CD4-positive, alpha-beta T cell treated with Interleukin-15 for 4 hours (primary cell): ENCODE results near the gene KCNN4.
A peak's percentile ranks its signal among the peaks of the same experiment; 100 is the strongest.
"Not testable (repeated sequence)": the region's sequence is repeated elsewhere in the genome, so short reads cannot be mapped to it uniquely, and the experiment has no call there.

Experiments used
- DNase-seq: peaks from one replicate; pipeline ENCODE4 v3.0.0-alpha.2; 2020; ENCODE audit warnings: low spot score

Gene KCNN4

DNA sequence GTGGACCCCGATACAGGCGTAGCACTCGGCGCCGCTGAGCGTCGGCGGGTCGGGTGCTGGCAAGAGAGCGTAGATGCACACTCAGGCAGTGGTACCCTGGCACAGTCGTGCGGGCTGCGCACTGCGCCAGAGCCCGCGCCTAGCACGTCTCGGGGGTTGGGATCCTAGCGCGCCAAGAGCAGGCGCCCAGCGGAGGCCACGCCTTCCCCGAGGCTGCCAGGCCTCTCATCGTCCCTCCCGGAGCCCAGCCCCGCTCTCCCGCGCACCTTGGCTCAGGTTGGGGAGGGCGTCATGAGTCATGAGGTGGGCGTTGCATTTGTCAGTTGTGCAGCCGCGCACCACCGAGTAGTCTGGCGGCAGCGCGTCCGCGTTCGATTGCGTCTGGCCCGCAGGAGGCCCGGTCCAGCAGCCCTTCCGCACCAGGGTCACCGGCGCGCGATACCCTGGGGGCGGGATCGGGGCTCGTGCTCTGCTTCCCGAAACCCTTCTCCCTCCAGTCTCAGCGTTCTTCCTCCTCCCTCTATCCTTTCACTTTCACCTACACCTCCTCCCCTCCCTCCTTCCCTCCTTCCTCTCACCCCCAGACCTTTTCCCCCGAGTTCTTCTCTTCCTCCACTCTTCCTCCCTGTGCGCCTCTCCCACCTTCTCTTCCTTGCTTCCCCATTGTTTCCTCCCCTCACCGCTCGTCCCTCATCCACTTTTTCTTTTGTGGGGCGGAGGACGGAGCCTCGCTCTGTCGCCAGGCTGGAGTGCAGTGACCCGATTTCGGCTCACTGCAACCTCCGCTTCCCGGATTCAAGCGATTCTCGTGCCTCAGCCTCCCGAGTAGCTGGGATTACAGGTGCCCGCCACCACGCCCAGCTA lies 18.0 kb upstream of the KCNN4 start:
- DNase-seq = peak; percentile 67

DNA sequence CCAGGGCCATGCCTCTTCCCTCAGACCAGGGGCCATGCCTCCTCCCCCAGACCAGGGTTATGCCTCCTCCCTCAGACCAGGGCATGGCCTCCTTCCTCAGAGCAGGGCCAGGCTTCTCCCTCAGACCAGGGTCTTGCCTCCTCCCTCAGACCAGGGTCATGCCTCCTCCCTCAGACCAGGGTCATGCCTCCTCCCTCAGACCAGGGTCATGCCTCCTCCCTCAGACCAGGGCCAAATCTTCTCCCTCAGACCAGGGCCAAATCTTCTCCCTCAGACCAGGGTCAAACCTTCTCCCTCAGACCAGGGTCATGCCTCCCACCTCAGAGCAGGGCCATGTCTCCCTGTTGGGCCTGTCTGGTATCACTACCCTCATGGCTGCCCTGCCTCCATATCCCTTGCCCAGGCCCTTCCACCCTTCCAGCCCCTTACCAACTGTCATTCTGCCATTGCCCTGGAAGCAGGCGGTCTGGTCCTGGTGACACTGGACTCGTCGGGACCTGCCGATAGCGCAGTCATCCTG lies 17.3 kb upstream of the KCNN4 start:
- DNase-seq = no peak

DNA sequence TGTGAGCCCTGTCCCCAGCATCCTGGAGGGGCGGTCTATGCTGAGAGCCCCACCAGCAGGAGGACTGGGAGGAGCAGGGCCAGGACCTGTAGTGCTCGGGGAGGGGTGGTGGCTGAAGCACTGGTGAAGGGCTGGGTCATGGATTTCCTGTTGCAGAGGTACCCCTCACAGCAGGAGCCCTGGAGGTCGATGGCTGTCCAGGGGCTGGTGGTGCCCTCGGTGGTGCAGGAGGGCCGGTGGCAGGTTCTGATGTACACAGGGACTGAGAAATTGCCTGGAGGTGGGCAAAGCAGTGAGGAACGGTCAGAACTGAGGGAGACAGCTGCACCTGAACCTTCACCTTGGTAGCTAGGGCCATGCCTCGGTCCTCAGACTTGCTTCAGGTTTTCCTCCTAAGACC lies 16.8 kb upstream of the KCNN4 start:
- no peak for DNase-seq

DNA sequence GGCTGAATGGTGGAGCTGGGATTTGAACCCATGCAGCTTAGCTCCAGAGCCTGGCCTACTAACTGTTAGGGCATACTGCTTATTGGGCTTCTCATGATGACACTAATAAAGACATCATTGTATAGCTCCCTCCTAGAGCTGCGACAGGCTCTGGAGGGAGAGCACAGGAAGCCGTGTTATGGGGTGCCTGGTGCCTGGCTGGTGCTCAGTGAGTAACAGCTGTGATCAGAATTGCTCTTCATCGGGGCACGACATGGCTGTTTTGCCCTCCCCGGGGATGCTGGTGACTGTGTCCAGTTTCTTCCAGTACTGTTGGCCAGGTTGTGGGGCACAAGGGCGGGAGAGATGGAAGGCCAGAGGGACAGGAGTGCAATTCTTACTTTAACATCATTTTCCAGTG lies 16.3 kb upstream of the KCNN4 start:
- no peak for DNase-seq

DNA sequence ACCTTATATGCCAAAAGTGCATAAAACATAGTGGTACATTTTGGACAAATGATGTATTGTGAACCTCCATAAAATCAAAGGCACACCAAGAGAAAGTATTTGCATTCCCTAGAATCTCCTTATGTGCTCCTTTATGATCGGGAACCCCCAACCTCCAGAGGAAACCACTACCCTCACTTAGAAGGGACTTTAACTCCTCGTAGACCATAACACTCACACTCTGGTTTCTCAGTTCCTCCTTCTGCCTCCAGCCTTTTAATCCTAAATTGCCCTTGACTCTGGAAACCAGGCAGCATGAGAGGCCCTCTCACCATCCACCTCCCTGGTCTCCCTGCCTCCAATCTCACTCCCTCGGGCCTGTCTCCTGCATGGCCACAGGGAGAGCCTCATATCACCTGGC lies 9.8 kb upstream of the KCNN4 start:
- DNase-seq = no peak

DNA sequence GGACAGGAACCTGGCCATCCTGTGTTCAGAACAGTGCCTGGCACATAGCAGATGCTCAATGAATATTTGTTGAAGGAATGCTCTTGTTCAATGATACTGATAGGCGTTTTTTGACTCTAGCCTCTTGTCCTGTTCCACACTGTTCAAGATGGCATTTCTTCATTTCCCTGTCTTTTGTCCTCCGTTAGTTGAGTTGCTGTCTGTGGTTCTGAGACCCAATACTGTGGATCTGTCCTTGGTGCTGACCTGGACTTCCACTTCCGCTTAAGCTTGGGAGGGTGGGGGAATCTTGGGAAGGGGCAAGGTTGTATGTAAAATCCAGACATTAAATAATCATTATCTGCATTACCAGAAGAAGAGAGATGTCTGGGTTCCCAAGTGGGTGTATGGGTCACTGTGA lies 8.3 kb upstream of the KCNN4 start:
- no peak for DNase-seq

DNA sequence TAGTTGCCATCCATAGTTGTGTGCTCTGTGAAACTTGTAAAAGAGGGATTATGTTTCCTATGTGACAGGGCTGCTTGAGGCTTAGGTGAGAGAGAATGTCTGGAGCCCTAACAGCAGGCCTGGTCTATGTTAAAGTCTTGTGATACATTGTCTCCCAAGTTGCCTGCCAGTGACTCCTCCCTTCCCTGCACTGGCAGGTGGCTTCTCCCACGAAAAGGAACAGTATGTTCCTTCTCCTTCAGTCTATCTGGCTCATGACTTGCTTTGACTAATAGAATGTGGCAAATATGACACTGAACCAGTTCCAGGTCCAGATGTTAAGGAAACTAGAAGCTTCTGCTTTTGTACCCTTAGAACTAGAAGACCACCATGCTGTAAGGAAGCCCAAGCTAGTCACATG lies 5.9 kb upstream of the KCNN4 start:
- DNase-seq = no peak

DNA sequence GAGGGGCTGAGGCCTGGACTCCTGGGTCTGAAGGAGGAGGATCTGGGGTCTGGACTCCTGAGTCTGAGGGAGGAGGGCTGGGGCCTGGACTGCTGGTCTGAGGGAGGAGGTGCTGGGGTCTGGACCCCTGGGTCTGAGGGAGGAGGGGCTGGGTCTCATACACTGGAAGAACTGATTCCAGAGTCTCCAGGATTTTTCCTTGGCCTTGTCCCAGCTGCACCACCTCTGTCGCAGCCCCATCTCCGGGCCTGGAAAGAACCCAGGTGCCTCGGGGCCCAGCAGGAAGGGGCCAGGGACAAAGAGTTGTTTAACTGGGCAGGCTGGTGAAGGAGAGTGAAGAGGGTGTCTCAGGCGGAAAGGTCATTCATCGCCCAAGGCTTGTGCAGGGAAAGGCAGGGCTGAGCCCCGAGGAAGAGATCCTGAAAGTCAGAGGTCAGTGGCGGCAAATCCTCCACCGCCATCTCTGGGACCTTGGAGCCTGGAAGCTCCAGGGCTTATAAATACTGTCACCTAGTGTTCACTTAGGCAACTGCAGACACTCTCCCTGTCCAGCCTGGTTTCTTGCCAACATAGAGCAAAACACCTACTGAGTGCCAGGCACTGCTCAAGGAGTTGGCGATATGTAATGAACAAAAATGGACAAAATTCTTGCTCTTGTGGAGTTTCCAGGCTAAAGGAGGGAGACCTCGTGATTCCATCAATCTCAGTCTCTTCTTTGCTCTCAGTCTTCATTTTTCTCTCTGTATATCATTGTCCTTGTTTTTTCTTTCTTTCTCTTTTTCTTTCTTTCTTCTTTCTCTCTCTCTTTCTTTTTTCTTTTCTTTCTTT lies 4.4 kb upstream of the KCNN4 start:
- peak; percentile 72 for DNase-seq

DNA sequence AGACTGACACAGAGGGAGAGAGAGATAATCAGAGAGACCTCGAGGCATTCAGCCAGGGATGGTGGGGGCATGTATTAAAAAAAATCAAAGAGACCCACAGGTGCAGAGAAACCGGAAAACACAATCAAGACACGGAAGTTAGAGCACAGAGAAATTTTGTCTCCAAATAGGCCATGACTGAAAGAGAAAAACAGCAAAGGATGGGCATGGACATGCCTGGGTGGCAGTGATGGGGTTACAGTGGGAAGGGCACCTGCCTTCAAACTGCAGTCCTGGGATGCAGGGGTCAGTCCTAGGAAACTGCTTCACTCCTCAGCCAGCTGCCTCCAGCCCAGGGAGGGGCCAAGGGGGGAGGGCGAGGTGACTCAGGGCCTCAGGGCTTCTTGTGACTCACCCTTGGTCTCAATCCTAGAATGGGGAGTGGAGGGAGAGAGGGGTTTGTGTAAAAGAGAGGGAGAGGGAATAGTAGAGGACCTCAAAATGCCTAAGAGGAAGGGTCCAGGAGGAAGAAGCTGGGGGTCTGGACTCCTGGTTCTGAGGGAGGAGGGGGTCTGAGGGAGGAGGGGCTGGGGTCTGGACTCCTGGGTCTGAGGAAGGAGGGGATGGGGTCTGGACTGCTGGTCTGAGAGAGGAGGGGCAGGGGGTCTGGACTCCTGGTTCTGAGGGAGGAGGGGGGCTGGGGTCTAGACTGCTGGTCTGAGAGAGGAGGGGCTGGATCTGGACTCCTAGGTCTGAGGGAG lies 3.6 kb upstream of the KCNN4 start:
- DNase-seq = peak; percentile 73

DNA sequence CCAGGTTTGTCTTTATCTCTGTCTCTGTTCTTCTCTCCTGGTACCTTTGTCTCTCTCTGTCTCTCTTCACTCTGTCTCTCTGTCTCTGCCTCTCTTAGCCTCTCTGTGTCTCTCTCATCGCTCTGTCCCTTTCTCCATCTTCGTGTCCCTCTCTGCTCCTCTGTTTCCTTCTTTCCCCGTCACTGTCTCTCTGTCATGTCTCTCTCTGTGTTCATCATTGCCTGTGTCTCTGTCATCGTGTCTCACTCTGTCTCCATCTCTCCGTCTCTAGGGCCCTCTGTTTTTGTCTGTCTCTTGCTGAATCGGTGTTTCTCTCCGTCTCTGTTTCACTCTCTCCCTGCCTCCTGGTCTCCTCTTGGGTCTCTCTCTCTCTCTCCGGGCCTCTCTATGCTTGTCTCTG lies 2.9 kb upstream of the KCNN4 start:
- DNase-seq = no peak

DNA sequence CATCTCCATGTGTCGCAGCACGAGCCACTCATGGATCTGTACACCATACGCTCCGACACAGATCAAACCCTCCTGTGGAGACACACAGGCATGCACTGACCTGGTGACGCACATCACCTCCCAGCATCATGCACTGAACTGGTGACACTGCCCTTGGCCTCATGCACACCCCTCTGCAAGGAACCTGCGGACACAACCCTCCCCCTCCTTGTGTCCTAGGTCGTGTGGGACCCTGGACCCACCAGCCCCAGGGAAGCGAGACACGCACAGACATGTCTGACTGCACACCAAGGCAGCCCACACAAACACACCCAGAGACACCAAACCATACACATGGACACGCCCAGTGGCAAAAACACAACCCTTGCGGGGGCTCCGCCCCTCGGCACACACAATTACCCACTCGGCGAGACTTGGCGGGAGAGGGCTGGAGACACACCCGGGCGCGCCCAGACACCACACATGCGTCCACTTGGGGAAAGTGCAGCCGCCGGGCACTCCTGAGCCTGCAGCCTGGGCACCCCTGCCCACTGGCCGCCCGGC lies 2.0 kb upstream of the KCNN4 start:
- no peak for DNase-seq

DNA sequence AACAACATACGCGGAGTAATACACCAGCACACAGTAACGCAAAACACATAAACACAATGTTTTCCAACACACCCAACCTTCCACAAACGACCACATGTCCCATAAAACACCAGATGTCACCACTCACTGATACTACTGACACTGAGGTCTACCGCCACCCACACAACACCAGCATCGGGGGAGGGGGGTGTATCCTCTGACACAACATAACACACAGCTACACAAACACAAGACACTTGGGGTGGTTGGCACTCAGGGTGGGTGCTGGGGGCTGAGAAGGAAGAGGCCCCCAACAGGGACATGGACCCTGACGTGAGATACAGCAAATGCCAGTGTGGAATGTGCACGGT lies 1.5 kb upstream of the KCNN4 start:
- no peak for DNase-seq

DNA sequence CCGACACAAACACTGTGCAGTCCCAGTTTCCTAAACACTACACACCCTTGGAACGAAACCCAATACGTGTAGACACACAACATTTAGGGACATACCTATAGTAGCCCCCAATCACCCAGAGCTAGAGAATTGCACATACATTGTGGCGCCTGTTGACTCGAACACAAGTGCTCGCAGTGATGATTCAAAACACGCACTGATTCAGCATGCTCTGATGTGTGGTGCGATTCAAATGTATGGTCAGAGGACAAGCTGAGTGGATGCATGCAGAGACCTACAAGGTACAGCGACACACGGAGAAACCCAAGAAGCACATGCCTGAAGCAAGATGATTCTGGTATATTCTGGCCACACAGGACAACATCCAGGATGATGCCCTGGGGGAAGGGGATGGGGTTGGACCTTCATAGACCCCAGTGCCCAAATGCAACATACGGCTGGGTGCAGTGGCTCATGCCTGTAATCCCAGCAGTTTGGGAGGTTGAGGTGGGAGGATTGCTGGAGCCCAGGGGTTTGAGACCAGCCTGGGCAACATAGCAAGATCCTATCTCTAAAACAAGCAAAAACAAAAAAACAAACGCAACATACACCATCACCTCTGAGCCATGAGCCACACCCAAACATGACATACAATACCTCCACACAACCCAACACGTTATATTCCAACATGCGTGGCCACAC lies 997 bp upstream of the KCNN4 start:
- DNase-seq = peak; percentile 40

DNA sequence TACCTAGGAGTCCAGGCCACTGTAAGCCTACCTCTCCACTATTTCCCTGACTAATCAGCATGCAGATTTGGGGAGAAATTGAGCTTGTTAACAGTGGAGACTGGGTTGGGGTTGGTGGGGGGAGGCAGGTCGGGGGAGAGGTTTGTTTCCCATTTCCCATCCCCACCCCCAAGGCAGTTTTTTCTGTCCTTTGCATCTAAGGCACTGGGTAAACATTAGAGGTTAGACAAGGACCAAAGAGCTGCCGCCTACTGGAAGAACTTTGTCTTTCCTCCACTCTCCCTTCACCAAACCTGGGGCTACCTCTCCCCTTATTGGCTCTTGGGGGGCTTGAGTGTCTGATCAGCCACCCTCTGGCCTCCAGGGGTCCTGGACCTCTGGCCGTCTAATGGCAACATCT lies 953 bp downstream of the KCNN4 start:
- DNase-seq = no peak

DNA sequence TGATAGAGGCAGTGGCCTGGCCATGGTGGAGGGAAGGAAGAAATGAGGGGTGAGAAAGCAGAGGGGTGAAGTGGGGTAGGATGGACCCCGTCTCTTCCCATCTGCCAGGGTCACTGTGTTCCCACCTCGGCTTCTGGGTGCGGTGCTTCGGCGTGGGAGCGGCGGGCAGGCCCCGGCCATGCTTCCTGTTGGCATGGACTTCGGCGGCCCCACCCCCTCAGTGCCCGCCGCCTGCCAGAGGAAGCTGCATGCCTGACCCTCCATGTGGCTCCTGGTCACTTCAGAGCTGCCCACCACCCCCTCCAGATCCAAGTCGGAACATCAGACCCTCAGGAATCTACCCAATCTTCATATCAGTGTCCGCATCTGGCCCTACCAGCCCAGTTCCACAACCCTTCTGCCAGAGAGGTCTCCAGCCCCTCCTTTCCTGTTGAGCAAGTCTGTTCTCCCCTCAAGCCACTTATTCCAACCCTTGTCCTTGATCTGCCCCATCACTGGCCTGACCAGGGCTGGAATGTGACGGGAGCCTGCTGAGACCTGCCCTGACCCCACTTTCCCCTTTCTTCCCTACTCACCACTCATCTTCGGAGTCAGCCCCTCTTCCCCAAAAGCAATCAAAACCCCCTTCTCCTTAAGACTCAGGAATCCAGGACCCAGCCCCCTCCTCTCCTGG lies 1.5 kb downstream of the KCNN4 start:
- no peak for DNase-seq

DNA sequence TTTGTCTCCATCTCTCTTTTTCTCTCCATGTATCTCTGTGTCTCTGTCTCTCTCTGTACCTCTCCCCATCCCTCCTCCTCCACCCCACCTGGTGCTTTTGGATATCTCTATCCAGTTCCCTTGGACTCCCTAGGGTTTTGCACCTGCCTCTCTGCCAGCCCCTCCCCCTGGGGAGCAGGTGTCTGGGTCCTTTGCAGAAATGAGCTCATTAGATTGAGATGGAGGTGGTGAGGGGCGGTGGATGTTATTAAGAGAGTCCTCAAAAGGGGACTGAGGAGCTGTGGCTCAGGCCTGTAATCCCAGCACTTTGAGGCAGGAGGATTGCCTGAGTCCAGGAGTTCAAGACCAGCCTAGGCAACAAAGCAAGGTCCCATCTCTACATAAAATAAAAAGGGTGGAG lies 2.1 kb downstream of the KCNN4 start:
- DNase-seq = no peak

DNA sequence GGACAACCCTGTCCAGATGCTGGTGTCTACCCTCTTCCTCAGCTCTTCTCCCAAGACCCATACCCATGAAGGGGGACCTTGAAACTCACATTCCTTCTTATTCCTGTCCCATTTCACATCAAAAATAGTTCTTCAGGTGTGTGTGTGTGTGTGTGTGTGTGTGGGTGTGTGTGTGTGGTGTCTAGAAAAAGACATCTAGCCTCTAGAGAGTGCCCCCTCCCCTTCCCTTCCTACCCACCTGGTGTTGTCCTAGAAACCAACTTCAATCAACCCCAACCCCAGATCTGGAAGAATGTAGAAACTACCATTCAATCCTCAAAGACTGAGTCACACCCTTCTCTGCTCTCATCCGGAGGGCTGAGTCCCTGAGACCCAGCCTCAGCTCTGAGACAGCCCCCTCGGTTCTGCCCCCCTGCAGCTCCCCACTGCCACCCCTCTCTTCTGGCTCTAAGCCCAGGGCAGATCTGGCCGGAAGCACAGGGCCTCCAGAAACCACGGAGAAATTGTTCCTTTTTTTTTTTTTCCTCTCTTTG lies 3.5 kb downstream of the KCNN4 start:
- peak; percentile 73 for DNase-seq

DNA sequence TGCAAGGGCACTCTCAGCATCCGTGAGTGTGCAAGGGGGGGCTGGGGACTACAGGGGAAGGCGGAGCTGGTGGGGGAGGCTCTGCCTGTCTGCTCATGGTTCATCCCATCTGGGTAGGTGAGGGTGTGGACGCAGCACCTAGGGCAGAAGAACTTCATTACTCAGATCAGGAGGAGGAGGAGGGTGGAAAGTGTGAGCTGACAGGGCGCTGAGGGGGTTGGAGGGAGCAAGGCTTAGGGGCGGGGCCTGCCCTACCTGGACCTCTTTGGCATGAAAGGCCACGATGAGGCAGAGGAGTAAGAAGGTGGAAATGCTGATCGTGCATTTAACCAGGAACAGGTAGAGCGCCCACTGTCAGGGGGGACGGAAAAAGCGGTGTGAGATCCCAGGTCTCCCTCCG lies 4.5 kb downstream of the KCNN4 start:
- DNase-seq = no peak

DNA sequence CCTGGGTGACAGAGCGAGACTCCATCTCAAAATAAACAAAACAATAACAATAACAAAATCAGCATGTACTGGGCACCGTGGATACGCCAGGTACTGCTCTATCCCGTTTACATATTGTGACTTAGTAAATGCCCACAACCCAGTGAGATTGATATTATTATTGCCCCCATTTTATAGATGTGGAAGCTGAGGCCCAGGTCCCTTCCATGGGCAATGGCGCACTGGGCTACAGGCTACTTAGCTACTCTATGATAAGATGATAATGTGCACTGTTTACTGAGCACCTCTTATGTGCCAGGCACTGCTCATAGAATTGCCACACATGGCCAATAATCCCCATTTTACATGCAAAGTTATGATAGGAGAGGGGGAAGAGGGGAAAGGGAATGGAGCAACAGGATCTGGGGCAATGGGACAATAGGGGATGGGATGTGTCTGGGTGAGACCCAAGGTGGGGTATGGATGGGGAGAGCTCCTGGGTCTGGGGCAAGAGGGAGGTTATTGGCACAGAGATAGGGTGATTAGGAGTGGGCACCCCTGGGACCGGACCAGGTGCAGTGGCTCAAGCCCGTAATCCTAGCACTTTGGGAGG lies 5.4 kb downstream of the KCNN4 start:
- DNase-seq = no peak

DNA sequence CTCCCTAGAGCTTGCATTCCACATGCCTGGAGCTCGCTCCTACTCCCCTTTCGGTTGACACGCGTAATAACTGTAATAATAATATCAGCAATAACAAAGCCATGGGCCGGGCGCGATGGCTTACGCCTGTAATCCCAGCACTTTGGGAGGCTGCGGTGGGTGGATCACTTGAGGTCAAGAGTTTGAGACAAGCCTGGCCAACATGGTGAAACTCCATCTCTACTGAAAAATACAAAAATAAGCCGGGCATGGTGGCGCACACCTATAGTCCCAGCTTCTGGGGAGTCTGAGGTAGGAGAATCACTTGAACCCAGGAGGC lies 5.9 kb downstream of the KCNN4 start:
- not testable (repeated sequence) for DNase-seq
